ENCODE measurements around the gene DIDO1.

The DIDO1 gene

DNA sequence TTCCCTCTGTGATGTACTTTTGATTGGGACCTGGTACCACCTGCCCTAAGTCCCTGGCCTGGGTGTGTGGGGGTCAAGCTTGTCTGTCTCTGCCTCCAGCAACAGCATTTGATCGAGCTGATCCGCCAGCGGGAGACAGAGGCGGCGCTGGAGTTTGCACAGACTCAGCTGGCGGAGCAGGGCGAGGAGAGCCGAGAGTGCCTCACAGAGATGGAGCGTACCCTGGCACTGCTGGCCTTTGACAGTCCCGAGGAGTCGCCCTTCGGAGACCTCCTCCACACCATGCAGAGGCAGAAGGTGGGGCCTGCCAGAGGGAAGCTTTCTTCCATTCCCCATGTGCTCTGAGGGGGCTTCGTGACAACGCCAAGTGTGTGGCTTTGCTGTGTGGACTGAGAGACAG, 17.1 kb upstream of the DIDO1 start:
- TF ChIP-seq, protein P1, sequence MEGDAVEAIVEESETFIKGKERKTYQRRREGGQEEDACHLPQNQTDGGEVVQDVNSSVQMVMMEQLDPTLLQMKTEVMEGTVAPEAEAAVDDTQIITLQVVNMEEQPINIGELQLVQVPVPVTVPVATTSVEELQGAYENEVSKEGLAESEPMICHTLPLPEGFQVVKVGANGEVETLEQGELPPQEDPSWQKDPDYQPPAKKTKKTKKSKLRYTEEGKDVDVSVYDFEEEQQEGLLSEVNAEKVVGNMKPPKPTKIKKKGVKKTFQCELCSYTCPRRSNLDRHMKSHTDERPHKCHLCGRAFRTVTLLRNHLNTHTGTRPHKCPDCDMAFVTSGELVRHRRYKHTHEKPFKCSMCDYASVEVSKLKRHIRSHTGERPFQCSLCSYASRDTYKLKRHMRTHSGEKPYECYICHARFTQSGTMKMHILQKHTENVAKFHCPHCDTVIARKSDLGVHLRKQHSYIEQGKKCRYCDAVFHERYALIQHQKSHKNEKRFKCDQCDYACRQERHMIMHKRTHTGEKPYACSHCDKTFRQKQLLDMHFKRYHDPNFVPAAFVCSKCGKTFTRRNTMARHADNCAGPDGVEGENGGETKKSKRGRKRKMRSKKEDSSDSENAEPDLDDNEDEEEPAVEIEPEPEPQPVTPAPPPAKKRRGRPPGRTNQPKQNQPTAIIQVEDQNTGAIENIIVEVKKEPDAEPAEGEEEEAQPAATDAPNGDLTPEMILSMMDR (conservative IDR thresholded peaks at IDR 0.05): no peak
- H3K27ac ChIP-seq: no peak overlapping the region

- TF ChIP-seq, protein P1 (conservative IDR thresholded peaks at IDR 0.05): no peak
- no peak overlapping the region for H3K27ac ChIP-seq
Observed at GRCh38 chr20:62942456-62942855, 16.2 kb upstream of the DIDO1 start.

- no peak overlapping the region for H3K27ac ChIP-seq
- TF ChIP-seq, protein P1 (conservative IDR thresholded peaks at IDR 0.05): no peak
Observed at GRCh38 chr20:62941792-62942191, 15.5 kb upstream of the DIDO1 start.

DNA sequence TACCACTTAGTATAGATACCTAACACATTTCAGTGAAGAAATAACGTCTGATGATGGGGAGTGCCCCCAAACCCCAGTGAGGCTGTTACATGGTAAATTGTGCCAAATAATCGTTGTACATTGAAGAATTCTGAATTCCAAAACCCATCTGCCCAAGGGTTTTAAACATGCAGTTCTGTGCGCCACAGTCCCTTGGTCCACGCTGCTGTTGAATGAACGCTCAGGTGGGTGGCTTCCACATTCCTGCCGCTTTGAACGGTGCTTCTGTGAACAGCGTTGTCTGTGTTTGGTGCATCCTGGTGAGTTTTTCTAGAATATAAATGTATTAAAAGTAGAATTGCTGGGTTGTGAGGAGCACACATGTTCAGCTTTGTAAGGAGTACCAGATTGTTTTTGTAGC, 14.6 kb upstream of the DIDO1 start:
- H3K27ac ChIP-seq: peak overlapping the region; percentile 98; the same call in 1 of the 2 replicates
- TF ChIP-seq, protein P1 (conservative IDR thresholded peaks at IDR 0.05): no peak

DNA sequence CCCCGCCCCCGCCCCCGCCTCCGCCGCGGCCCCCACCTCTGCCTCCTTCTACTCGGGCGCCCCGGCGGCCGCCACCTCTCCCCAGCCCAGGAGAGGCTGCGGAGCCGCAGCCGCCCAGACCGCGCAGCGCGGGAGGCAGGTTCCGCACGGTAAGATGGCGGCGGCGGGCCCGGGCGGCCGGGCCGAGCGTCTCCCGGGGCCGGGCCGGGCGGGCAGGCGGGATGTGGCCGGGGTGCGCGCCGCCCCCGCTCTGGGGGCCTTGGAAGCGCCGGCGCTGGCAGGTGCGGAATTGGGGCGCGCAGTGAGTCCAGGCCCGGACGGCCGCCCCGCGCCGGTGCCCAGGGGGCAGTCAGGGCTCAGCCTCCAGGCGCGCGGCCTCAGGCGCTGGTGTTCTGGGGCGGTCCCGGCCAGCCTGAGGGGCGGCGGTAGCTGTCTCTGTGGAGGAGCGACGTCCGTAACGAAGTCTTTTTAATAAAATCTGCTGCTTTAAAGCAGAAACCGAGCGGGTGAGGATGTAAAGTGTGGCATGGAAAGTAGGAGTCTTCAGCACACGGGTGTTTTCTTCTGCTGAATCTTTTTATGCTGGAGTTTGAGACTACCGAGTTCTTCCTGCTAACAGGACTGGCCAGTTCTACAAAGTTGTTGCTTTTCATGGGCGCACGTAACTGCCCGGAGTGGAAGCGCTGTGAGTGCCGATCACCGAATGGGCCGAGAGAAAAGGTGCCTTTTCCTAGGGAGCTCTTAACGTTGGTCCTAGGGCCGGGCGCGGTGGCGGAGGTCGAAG, 12.0 kb upstream of the DIDO1 start, which contains the start of gene GID8:
TSS of gene GID8 (plus strand) at position 43 of the 784 bp plus-strand sequence. CDS start 3,356 bp downstream, outside the sequence.
- TF ChIP-seq, protein P1 (conservative IDR thresholded peaks at IDR 0.05): no peak
- peak within 1 kb of the TSS; percentile 98 for H3K27ac ChIP-seq

- H3K27ac ChIP-seq: peak overlapping the region; percentile 98
- TF ChIP-seq, protein P1 (conservative IDR thresholded peaks at IDR 0.05): no peak
Observed at GRCh38 chr20:62937268-62938104, 11.2 kb upstream of the DIDO1 start.

- H3K27ac ChIP-seq: peak overlapping the region; percentile 98
- TF ChIP-seq, protein P1 (conservative IDR thresholded peaks at IDR 0.05): no peak
Observed at GRCh38 chr20:62935968-62936585, 9.8 kb upstream of the DIDO1 start.
